G401 (cell line): ENCODE results near the gene STARD7. TPM values are rescaled to one million over a fixed set of nuclear protein-coding genes. Genes with fewer than 3 reads are reported as not detected.

ENCODE experiments used
- DNase-seq: peaks from one replicate; pipeline ENCODE4 v3.0.0-alpha.2; 2015; ENCODE audit warnings: low spot score
- in situ Hi-C: cut with HindIII; loops from 2 replicates; pipeline ENCODE4 v1.10.0; 2016; ENCODE audit warnings: low sequenced_read_pairs, mixed read lengths
- total RNA-seq: library from RNA; depleted of rRNA; stranded (reverse); fragments of >200 nt; shearing (Covaris generic); gene quantifications from 2 replicates; pipeline ENCODE4 v1.2.3, GENCODE V29; 2014

STARD7 gene
- total RNA-seq, 1 experiment from 2014 or later = 144 TPM

DNA sequence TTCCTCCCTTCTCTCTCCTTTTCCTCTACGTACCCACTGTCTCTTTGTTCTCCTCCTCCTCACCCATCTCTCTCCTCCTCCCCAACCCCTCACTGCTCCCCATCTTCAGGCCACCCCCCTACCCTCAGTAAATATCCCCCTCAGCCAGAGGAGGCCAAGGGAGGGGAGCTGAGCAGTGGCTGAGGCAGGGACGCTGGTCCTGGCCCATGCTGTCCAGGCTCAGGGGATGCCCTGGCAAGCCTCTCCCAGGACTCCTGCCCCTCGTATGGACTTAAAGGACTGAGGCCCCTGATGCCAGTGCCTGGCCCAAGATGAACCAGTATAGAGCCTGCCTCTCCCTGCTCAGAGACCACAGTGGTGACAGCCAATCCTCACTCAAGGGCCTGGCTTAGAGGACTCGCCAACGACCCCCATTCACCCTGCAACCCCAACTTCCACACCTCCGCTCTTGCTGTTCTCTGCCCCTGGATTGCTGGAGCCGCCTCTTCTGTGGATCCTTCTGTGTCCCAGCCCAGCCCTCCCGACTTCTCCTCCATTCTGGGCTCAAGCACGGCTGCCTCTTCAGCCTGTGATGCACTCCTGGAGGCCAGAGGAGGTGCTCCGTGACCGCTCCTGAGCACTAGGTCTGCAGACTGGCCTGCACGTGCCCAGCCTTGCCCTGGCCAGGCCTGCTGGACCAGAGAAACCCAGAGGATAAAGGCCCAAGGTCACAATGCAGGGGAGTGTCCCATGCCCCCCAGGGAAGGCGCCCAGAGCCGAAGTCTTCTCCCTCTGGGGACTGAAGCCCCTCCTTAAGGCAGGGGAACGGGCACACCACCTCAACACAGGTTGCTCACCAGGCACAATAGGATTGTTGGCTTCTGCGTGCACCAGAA, 53.9 kb downstream of the STARD7 start:
- in situ Hi-C loops = no loop called here
- DNase-seq = no peak

DNA sequence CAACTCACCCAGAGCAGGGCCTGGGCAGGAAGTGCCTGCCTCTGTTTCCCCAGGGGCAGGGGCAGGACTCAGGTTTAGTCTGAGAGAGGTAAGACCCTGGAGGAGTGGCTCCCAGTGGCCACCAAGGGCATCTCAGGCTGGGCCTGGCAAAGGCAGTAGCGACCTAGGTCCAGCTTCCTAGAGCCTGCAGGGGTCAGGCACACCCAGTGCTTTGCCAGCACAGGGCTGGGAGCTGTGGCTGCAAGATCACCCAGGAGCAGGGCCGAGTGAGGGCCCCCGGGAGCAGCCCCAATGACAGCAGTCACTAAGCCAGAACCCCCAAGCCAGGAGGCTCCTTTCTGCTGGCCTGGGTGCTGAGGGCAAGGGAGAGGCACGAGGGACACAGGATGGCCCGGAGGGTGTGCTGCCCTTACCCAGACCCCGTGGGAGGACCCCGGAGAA, 54.6 kb downstream of the STARD7 start:
- in situ Hi-C loops = no loop called here
- DNase-seq = no peak

DNA sequence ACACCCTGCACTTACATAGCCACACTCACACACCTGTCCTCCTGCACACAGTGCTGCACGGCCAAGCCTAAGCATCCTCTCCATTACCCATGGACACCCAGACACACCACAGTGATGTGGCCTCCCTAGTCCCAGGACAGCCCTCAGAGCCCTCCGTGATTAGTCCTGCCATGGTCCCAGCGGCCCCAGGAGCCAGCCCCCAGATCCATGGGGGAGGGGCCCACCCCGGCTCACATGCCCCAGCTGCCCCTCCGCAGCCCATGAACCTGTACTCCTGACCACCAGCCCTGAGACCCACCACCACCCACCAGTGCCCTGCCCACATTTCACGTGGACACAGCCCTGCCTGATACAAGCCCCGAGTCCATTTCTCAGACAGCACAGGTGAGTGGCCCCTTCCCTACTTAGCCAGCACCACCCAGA, 55.3 kb downstream of the STARD7 start:
- in situ Hi-C loops = no loop called here
- no peak for DNase-seq

DNA sequence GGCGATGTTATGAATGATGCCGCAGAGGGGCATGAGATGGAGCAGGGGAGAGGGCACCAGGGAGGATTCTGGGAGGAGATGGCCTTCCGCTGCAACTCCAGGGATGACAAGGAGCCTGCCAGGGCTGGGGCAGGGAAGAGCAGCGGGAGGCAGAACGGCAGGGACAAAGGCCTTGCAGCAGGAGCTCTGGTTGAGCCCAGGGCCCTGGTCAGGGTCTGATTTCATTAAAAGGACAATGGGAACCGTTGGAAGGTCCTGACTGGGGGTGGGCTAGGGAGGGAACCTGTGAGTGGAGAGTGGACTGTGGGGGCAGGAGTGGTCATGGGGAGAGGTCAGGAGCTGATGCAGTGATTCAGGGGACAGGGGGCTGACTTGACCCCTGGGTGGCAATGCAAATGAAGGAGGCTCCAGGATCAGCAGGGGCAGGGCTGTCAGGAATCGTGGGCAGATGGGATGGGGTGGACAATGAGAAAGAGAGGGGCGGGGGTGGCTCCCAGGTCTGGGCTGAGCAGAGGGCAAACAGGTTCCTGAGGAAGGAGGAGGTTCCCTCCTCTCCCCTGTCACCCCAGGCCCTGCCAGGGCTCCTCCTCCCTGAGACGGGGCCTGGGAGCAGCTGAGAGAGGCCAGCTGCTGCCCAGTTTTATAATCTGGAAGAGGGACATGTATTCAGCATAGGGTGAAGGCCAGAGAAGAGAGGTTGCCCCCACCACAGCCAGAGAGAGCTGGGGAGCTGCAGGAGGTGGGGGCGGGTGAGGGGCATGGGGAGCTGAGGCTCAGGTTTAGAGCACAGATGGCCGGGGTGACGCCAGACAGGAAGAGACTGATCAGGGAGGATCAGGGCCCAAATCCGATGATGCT, 56.1 kb downstream of the STARD7 start:
- in situ Hi-C loops = no loop called here
- peak; percentile 53 for DNase-seq

DNA sequence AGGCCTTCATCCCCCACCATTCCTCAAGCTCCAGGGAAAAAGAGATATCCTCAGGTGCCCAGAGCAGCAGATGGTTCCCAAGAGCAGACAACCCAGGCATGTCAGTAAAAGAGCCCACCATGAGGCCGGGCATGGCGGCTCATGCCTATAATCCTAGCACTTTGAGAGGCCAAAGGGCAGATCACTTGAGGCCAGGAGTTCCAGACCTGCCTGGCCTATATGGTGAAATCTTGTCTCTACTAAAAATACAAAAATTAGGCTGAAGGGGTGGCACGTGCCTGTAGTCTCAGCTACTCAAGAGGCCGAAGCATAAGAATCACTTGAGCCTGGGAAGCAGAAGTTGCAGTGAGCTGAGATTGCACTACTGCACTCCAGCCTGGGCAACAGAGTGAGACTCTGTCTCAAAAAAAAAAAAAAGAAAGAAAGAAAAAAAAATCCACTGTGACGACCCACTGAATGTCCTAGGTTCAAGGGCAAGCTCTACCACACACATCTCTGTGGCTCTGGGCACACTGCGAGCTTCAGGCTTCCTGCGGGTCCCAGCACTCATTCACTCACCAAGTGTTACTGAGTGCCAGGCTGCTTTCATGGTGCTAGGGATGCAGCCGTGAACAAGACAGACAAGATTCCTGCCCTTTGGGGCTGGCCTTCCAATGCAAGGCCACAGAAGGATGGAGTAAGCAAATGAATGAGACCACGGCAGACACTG, 56.9 kb downstream of the STARD7 start:
- in situ Hi-C loops = no loop called here
- no peak for DNase-seq

DNA sequence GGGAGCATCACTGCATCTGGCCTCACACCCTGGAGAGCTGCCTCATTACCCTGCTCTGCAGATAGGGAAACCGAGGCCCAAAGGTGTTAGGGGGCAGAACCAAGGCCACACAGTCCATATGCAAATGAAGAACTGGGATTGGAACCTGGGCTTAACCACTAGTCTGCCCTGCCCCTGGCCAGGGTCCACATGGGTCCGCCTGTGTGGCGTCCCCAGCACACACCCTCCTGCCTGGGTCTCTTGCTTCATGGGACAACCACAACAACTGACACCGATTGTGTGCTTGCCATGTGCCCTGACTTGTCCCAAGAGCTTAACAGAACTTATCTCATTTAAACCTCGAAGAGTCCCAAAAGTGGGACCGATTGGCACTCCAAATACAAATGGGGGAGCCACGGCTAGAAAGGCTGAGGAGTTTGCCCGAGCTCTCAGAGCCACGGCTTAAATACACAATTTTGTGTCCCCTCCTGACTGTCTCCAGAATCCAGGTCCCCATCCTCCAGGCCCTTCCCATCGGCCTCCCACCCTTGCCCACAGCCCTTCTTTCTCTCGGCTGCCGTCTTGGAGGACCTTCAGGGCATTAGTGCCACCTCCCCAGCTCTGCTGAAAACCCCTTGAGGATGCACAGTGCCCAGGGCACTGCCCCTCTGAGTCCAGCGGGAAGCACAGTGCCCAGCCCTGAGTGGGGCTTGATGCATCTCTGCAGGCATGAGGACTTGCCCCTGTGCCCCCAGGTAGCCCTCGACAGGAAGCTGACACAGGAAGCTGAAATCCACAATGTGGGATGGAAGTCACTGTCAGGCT, 57.6 kb downstream of the STARD7 start:
- no peak for DNase-seq
- in situ Hi-C loops = no loop called here

DNA sequence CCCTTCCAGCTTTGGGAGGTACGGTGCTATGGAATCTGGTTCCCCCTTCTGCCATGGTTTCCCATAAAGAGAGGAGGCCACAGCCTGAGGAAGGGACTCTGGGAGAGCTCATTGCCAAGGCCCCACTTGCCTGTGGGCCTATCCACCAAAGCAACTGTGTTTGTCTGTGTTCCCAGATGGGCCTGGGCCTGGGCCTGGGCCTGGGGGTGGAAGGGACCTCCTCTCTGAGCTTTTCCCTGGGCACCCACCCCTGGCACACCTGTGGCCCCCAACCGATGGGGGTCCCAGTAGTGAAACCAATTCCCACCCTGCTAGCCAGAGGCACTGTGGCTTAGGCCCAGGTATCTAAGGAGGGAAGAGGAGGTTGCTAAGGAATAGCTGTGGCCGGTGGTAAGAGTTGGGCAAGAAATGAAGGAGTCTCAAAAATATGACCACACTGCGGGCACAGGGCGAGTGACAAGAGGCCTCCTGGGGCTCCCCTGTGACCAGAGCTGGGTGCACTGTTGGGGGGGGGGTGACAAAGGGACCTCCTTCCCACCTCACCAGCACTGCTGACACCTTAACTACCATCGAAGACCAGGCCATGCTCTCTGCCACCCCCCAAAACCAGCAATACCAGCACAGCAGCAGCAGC, 58.5 kb downstream of the STARD7 start:
- no peak for DNase-seq
- in situ Hi-C loops = no loop called here

DNA sequence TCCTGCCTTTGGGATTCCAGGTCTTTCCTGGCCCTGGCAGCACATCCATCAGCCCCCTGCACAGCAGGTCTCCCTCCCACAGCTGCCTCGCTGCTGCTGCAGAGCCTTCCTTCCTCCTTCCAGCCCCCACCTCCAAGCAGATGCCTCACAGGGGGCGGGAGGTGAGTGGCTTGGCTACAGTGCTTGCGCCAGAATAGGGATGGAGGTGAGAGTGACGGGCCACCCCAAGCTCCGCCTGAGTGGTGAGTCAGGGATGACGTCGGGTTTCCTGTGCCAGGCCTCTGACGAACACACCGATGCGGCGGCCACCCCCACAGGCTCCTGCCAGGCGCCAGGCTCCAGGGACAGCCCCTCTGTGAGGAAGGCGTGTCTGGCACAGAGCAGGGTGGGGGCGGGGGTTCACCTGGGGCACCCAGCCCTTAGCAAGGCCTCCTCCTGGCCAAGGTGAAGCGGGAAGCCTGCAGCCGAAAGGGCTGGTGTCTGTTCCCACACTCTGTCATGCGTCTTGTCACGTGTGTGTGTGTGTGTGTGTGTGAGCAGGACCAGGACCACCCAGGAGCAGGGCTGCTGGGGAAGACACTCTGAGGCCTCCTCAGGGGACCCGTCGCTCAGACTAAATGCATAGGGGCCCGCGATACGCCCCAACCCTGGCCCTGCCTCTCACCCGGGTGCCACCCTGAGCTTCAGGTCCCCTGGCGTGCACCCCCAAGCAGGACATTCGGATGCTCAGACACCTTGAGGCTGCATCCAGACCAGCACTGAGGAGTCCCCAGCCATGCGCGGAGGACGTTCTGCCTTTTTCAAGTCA, 60.0 kb downstream of the STARD7 start:
- no peak for DNase-seq
- in situ Hi-C loops = no loop called here

DNA sequence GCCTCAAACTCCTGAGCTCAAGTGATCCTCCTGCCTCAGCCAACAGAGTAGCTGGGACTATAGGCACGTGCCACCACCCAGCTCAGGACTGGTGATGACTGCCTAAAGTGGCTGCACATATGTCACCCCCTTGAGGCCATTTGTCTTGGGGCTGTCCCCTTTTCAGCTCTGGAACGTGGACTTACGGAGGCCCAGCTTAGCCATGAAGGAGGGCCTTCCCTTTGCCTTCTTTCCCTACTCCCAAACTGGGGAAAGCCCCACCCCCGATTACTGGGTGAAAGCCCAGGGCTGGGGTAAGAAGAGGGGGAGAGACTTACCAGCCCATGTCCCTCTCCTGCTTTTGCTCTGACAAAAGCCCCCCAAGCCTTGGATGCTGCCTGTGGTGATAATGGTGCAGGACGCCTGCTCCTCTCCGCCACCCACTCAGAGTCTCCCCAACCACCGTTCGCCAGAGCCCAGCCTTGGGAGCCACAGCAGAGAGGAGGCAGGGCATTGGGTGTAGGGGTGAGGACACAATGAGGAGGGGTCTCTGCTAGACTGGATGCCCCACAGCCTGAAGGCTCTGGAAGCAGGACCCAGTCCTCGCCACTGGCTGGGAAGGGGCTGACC, 60.9 kb downstream of the STARD7 start:
- in situ Hi-C loops = no loop called here
- DNase-seq = no peak

DNA sequence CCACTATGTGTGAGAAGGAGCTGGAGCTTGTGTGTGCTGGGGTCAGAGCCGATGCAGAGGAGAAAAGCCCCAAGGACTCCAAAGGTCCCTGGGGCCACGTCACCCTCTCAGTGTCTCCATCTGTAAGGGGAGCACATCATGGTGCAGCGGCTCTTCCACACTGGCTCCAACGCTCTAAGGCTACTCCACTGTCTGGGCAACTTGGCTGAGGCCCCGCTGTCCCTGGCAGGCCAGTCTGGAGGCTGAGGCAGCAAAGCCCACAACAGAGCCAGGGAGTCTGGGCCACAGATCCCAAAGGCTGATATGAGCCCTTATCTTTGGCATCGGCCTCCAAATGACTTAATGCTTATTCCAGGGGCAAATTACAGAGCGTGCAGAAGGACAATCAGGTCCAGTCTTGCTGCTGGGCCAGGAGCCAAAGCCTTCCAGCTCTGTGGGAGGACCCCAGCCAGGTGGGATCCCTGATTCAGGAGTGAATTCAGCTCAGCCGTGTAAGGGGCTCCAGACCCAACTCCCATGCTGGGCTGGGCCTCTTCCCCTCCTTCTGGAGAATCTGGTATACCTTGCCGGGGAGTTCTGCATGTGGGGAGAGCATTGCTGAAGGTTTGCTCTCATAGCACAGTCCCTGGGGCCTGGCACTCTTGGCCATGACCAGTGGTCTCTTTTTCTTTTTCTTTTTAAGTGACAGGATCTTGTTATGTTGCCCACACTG, 61.6 kb downstream of the STARD7 start:
- no peak for DNase-seq
- in situ Hi-C loops = no loop called here

DNA sequence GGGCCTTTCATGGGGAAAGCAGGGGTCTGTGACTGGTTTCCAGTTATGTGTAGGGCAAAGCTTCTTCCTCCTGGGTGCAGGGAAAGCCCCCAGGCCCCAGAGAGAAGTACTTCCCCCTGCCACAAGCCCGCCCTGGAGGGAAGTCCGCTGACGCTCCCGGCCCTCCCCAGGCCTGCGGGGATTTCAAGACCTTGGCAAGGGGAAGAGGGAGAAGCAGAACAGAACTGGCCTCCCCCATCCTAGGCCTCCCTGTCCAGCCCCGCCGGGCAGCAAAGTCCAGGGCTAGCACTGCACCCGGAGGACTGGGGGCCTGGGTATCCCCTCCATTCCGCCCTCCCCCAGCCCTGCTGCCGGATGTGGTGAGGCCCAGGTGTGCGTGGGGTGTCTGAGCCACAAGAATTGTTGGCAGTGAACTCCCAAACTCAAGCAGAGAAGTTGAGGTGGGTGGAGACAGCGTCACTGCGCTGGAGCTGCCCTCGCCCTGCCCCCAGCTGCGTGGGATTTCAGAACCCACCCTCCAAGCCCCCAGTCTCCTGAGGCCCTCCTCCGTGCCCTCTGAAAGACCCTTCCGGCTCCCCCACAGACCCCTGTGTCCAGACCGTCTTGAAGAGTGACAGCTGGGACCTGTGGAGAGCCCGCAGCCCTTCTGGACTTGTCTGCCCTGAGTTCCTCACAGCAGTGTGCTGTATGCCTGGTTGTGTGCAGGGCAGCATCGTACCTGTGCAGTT, 62.3 kb downstream of the STARD7 start:
- in situ Hi-C loops = no loop called here
- no peak for DNase-seq

DNA sequence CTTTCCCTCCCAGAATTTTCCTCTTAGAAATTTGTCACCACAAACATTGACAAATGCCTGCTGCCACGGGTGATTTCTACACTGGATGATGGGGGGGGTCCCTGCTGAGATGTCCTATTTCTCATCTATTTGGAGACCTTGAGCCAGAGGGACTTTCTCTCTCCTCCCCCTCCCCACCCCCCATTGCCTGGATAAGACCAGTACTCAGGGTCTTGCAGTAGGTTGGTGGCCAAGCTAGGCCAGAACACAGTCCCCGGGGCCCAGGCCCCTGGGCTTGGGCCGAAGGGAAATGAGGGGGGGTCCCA, 62.8 kb downstream of the STARD7 start:
- in situ Hi-C loops = no loop called here
- no peak for DNase-seq

DNA sequence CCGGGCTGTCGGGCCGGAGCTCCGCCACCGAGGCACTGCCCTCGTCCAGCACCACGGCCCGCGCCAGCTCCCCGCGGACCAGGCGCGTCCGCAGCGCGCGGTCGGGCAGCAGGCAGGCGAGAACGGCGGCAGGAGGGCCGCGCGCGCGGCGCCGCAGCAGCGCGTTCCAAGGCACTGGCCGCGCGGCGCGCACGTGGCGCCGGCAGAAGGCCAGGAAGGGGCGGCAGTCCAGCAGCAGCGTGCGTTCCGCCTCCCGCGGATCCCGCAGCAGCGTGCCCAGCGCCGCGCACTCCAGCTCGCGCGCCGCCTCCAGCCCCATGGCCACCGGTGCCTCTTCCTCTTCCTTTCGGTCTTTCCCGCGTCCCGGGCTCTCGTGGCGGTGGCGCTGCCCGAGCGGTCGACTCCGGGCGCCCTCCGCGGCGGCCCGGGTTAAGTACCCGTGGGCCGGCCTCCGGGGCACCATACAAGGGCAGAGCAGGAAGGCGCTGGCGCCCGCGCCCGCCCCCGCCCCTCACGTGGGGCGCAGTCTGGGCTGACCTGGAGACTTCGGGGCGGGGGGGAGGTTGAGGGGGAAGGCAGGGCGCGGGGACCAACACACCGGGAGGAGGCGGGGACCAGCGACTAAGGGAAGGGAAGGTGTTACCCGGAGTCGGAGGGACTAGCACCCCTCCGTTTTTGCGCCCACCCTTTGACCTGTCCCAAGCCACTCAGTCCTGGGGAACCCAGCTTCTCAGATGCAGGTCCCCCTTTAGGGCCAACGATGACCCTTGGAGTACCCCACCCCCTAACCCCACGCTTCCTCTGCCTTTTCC, 63.4 kb downstream of the STARD7 start, which contains the start of gene DUSP2:
TSS of gene DUSP2 (minus strand) at position 405 of the 812 bp plus-strand sequence. CDS start at position 319, 86 bp downstream.
- in situ Hi-C loops = no loop called here
- DNase-seq = peak; percentile 66

DNA sequence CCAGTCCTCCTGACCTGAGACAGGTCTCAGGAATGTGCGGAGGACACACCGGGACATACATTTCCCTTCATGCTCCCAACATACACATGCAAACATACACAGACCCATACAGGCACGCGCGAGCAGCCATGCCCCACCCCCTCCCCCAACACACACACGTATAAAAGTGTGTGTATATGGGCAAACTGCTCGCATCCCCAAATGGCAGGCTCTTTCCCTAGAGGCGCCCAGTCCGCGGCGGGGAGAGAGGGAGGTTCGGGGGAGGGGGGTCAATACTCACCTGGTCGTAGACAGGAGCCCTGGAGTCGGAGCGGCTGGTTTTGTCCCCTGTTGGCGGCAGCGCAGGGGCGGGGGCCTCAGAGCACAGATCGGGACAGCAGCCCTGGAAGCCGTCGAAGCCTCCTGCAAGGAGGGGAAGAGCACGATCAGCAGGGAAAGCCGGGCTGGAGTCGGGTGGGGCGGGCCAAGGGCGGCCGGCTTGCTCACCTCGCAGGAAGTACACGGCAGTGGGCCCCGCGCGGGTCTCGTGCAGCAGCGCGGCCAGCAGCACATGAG, 64.1 kb downstream of the STARD7 start:
- no peak for DNase-seq
- in situ Hi-C loops = no loop called here

DNA sequence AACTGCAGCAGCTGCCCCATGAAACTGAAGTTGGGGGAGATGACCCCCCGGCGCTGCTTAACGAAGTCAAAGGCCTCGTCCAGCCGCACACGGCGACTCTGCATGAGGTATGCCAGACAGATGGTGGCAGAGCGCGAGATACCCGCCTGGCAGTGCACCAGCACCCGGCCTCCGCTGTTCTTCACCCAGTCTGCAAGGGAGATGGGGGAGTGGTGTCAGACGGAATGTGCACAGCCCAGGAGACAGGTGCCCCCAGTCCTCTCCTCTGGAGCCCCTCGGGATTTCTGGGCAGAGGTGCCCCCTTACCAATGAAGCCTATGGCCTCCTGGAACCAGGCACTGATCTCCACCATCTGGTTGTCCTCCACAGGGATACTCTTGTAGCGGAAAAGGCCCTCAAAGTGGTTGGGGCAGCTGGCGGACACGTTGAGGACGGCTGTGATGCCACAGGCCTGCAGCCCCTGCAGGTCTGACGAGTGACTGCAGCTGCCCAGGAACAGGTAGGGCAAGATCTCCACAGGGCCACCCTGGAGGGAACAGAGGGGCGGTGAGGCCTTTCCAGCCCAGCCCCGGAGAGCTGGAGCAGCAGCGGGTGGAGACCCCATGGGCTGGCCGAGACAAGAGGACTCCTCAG, 64.7 kb downstream of the STARD7 start:
- DNase-seq = peak; percentile 46
- in situ Hi-C loops = no loop called here
